ENCODE data around the gene TNKS2. TPM values are rescaled to one million over a fixed set of nuclear protein-coding genes. Genes with fewer than 3 reads are reported as not detected.

The TNKS2 gene
- total RNA-seq, 1 donor from 2014 or later: 56.2 TPM

- H3K4me1 Mint-ChIP-seq (ENCODE audit: low read depth, unreplicated experiment): peaks cover 8% of the 10 kb centered on the region
- Histone ChIP-seq H3K27me3 (ENCODE audit: insufficient read depth, low read length) (no peaks in the 10 kb centered on the region), H3K79me2 (ENCODE audit: insufficient read depth, low read length) (no peaks in the 10 kb centered on the region), H3K27ac (ENCODE audit: low read depth, low read length) (peak overlapping the region; percentile 44), H3K4me1 (ENCODE audit: insufficient read depth, low read length) (peaks cover 15% of the 10 kb centered on the region), H3K9ac (ENCODE audit: low read length) (peak overlapping the region; percentile 4), H4K20me1 (ENCODE audit: insufficient read depth, low read length) (no peaks in the 10 kb centered on the region), H3K36me3 (ENCODE audit: insufficient read depth, low read length) (no peaks in the 10 kb centered on the region), H2AFZ (ENCODE audit: low read depth, low read length) (no peak overlapping the region), H3K4me3 (ENCODE audit: insufficient read depth, low read depth, low read length) (peak overlapping the region; percentile 4), H3K4me2 (ENCODE audit: low read length) (peak overlapping the region; percentile 54), H3K9me3 (ENCODE audit: insufficient read depth, low read depth, low read length) (no peaks in the 10 kb centered on the region)
- no peaks in the 10 kb centered on the region for H3K9me3 Mint-ChIP-seq (ENCODE audit: unreplicated experiment)
- DNase-seq (ENCODE audit: low read depth) (peak; percentile 90), FAIRE-seq (no peak)
- H3K27ac Mint-ChIP-seq (ENCODE audit: unreplicated experiment): no peak overlapping the region
- H3K36me3 Mint-ChIP-seq (ENCODE audit: low read depth, unreplicated experiment): no peaks in the 10 kb centered on the region
- TF ChIP-seq, protein P1, sequence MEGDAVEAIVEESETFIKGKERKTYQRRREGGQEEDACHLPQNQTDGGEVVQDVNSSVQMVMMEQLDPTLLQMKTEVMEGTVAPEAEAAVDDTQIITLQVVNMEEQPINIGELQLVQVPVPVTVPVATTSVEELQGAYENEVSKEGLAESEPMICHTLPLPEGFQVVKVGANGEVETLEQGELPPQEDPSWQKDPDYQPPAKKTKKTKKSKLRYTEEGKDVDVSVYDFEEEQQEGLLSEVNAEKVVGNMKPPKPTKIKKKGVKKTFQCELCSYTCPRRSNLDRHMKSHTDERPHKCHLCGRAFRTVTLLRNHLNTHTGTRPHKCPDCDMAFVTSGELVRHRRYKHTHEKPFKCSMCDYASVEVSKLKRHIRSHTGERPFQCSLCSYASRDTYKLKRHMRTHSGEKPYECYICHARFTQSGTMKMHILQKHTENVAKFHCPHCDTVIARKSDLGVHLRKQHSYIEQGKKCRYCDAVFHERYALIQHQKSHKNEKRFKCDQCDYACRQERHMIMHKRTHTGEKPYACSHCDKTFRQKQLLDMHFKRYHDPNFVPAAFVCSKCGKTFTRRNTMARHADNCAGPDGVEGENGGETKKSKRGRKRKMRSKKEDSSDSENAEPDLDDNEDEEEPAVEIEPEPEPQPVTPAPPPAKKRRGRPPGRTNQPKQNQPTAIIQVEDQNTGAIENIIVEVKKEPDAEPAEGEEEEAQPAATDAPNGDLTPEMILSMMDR (IDR thresholded peaks at IDR 0.05; ENCODE audit: insufficient read depth, low read depth, low read length): no peak
- H3K4me3 Mint-ChIP-seq (ENCODE audit: unreplicated experiment): no peak overlapping the region
- no peaks in the 10 kb centered on the region for H3K27me3 Mint-ChIP-seq (ENCODE audit: low read depth, unreplicated experiment)
These were observed 103.8 kb downstream of the TNKS2 start for GRCh38 chr10:91901784-91902677.

GRCh38 chr10:91907033-91907594, 108.9 kb downstream of the TNKS2 start:
- H2AFZ ChIP-seq (ENCODE audit: low read depth, low read length): no peak overlapping the region
- no peaks in the 10 kb centered on the region for H3K9me3 ChIP-seq (ENCODE audit: insufficient read depth, low read depth, low read length)
- peaks cover 7% of the 10 kb centered on the region for H4K20me1 ChIP-seq (ENCODE audit: insufficient read depth, low read length)
- FAIRE-seq (no peak), DNase-seq (ENCODE audit: low read depth) (peak; percentile 48)
- no peak overlapping the region for H3K27ac ChIP-seq (ENCODE audit: low read depth, low read length)
- H3K4me3 ChIP-seq (ENCODE audit: insufficient read depth, low read depth, low read length): peak overlapping the region; percentile 79
- peak overlapping the region; percentile 91 for H3K4me2 ChIP-seq (ENCODE audit: low read length)
- no peaks in the 10 kb centered on the region for H3K27me3 Mint-ChIP-seq (ENCODE audit: low read depth, unreplicated experiment)
- H3K36me3 Mint-ChIP-seq (ENCODE audit: low read depth, unreplicated experiment): no peaks in the 10 kb centered on the region
- H3K4me1 Mint-ChIP-seq (ENCODE audit: low read depth, unreplicated experiment): peaks cover 9% of the 10 kb centered on the region
- TF ChIP-seq, protein P1 (IDR thresholded peaks at IDR 0.05; ENCODE audit: insufficient read depth, low read depth, low read length): no peak
- TF ChIP-seq EZH2 (IDR thresholded peaks at IDR 0.05; ENCODE audit: insufficient read depth, low read length): no peak
- H3K4me3 Mint-ChIP-seq (ENCODE audit: unreplicated experiment): peak overlapping the region; percentile 91
- no peak overlapping the region for H3K9ac ChIP-seq (ENCODE audit: low read length)
- no peaks in the 10 kb centered on the region for H3K79me2 ChIP-seq (ENCODE audit: insufficient read depth, low read length)
- no peaks in the 10 kb centered on the region for H3K27me3 ChIP-seq (ENCODE audit: insufficient read depth, low read length)
- H3K4me1 ChIP-seq (ENCODE audit: insufficient read depth, low read length): peaks cover 9% of the 10 kb centered on the region
- no peaks in the 10 kb centered on the region for H3K36me3 ChIP-seq (ENCODE audit: insufficient read depth, low read length)
- H3K27ac Mint-ChIP-seq (ENCODE audit: unreplicated experiment): no peak overlapping the region
- H3K9me3 Mint-ChIP-seq (ENCODE audit: unreplicated experiment): no peaks in the 10 kb centered on the region
